ENCODE results near the gene CEP89.

DNA sequence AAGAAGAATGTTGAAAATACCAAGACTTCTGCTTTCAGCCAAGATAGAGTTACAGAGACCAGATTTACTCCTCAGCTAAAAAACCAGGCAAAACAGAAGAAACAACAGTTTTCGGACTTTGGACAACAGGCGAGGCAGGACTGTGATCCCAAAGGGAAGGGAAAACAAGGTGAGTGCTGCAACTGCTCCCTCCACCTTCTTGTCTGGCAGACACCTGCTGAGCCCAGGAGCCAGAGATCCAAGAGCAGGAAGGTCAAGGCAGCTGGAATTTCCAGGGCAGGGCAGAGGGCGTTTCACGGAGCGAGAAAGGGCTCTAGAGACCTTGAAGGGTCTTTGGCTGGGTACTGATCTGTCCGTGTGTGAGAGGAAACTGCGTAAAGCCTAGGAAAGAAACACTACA, 69.3 kb downstream of the CEP89 start:
- no peak for TF ChIP-seq POLR2A (IDR thresholded peaks at IDR 0.05; ENCODE audit: low read length)
- TF ChIP-seq GATA1 (IDR thresholded peaks at IDR 0.05; ENCODE audit: low read depth, low read length): no peak

Measured in erythroblast (primary cell).